HL-60 (cell line): ENCODE measurements around the gene PRODH2.

ENCODE experiments used
- CTCF ChIP-seq: IDR thresholded peaks from one replicate; pipeline ENCODE4 v1.5.1; 2011; ENCODE audit warnings: low read length, control low read depth, inconsistent platforms; ENCODE audit not compliant: insufficient read depth
- POLR2AphosphoS5 ChIP-seq: IDR thresholded peaks from 2 replicates; pipeline ENCODE4 v1.6.1; 2012; ENCODE audit warnings: low read depth

- TF ChIP-seq CTCF (no peak), POLR2AphosphoS5 (no peak)
These were observed 49.1 kb upstream of the PRODH2 start for GRCh38 chr19:35861640-35862160.
